Right lobe of liver (tissue), 4 donors: ENCODE results near the gene FREM1.

Experiments used
- CTCF ChIP-seq, 4 donors: fragments of 200-600 bp in 3 of 4; fragments of 450-650 bp in 1 of 4; IDR thresholded peaks; one replicate each; pipeline versions ENCODE4 v1.5.1 to v1.8.0; 2016 to 2022; ENCODE audit warnings: antibody characterized with exemption in 4 of 4, mild to moderate bottlenecking in 2 of 4
- POLR2A ChIP-seq: fragments of 450-650 bp; IDR thresholded peaks from one replicate; pipeline ENCODE4 v1.6.1; 2017; ENCODE audit warnings: antibody characterized with exemption, mild to moderate bottlenecking
- donor health status: DM: no; HTN: no; CAD: no.
- donor health status: DM: no; HTN: no; CAD: no.
- donor health status: DM: no; HTN: yes; CAD: no.

- TF ChIP-seq CTCF (IDR thresholded peaks at IDR 0.05) (no peak), POLR2A (no peak)
These were observed 177.1 kb downstream of the FREM1 start for GRCh38 chr9:14733133-14733532.
